ENCODE results near the gene MYO7A.

The MYO7A gene

DNA sequence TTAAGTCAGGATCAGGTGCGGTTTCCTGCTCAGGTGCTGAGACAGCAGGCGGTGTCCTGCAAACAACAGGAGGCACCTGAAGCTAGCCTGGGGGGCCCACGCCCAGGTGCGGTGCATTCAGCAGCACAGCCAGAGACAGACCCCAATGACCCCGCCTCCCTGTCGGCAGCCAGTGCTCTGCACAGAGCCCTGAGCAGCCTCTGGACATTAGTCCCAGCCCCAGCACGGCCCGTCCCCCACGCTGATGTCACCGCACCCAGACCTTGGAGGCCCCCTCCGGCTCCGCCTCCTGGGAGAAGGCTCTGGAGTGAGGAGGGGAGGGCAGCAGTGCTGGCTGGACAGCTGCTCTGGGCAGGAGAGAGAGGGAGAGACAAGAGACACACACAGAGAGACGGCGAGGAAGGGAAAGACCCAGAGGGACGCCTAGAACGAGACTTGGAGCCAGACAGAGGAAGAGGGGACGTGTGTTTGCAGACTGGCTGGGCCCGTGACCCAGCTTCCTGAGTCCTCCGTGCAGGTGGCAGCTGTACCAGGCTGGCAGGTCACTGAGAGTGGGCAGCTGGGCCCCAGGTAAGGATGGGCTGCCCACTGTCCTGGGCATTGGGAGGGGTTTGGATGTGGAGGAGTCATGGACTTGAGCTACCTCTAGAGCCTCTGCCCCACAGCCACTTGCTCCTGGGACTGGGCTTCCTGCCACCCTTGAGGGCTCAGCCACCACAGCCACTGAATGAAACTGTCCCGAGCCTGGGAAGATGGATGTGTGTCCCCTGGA, at the start of gene MYO7A:
MYO7A (plus strand) TSS at position 327 of the 772 bp plus-strand sequence. CDS start 2,389 bp downstream, outside the sequence.
- no peak for TF ChIP-seq ZNF274 (IDR thresholded peaks at IDR 0.05; ENCODE audit: low read depth, low read length)
- no peak within 1 kb of the TSS for H3K4me3 ChIP-seq (ENCODE audit: low read length)

DNA sequence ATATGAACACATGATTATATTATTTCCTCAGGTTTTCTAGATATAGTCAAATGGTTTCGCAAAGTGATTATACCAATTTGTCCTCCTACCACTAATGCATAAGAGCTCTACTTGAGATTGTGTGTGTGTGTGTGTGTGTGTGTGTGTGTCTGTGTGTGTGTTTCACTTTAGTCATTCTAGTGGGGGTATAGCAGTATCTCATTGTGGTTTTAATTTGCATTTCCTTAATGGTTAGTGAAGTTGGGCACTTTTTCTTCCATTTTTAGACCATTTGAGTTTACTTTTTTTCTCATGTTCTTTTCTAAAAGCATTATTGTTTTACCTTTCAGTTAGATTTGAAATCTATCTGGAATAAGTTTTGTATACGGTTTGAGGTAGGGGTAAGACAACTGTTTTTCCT, 48.4 kb upstream of the MYO7A start:
- no peak overlapping the region for H3K4me3 ChIP-seq (ENCODE audit: low read length)
- no peak for TF ChIP-seq ZNF274 (IDR thresholded peaks at IDR 0.05; ENCODE audit: low read depth, low read length)

DNA sequence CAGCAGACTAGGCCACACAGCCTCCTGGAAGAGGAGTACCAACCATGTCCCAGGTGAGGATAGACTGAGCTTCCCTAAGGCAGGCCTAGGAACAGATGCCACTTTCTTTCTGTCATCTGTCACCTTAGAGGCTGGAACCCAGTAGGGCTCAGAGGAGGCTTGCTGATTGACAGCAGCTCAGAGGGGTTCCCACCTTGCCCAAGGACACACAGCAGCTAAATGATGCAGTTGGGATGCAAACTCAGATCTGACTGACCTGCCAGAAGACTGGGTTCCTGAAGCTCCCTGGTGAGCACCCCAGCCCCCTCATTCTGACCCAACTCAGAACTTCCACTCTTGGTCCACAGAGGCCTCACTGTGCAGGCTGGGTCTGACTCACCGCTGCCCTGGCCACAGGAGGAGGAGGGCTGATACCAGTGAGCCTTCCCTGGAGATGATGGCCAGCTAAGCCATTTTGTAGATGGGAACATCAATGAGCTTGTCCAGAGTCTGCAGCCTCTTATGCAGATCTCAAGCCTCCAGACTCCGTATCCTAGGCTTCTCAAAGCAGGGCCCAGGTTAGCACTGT, 47.3 kb upstream of the MYO7A start:
- no peak for TF ChIP-seq ZNF274 (IDR thresholded peaks at IDR 0.05; ENCODE audit: low read depth, low read length)
- no peak overlapping the region for H3K4me3 ChIP-seq (ENCODE audit: low read length)

DNA sequence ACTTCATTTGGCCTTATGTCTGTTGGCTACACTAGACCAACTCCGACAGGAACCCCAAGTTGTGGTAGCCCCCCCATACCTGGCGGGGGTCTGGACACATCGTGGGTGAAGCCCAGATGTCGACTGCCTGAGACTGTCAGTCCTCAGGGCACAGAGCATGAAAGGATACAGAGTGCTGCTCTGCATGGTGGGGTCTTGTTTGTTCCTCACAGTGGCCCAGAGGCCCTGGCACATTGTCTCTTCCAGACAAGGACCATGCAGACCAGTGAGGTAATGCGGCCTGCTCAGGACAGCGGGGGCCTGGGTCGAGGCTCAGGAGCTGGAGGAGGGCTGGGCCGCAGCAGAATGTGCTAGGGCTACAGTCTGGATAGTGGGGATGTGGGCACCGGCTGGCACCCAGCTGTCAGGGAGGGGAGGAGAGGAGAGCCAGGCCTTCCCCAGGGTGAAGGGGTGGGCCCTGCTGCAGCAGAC, 46.6 kb upstream of the MYO7A start:
- TF ChIP-seq ZNF274 (IDR thresholded peaks at IDR 0.05; ENCODE audit: low read depth, low read length), result no peak
- no peak overlapping the region for H3K4me3 ChIP-seq (ENCODE audit: low read length)

DNA sequence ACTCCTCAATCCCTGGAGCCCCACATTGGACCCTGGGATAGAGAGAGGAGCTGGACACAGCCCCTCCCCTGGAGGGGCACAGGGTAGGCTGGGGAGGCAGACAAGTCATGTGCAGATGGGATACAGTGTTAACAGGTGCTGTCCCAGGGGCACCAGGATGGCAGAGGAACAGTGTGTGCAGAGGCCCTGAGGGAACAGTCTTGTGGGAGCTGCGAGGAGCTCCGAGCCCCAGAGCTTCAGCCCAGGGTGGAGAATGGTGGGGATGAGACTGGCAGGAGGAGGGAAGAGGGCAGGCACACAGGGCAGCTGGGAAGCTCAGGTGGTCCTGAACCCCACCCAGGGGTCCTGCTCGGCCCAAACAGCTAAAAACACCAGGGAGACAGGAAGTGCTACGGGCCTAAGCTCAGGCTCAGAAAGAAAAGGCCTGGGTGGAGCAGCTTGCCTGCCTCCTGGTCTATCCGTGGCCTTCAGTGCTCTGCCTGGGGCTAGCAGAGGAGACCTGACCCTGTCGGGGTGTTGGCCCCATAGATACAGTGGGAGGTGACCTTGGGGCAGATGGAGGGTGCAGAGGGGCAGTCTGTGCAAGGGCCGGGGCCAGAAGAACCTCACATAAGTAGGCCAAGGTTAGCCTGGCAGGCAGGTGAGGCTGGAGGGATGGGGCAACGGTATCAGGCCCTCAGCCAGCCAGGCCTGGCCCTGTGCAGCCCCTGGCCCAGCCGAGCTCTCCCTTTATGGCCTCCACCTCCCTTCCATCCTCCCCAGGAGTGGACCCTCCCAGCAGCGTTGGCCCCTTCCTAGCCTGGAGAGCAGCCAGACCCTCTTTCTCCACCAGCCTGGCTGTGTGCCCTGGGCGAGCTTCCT, 45.8 kb upstream of the MYO7A start:
- H3K4me3 ChIP-seq (ENCODE audit: low read length), result no peak overlapping the region
- TF ChIP-seq ZNF274 (IDR thresholded peaks at IDR 0.05; ENCODE audit: low read depth, low read length), result no peak

DNA sequence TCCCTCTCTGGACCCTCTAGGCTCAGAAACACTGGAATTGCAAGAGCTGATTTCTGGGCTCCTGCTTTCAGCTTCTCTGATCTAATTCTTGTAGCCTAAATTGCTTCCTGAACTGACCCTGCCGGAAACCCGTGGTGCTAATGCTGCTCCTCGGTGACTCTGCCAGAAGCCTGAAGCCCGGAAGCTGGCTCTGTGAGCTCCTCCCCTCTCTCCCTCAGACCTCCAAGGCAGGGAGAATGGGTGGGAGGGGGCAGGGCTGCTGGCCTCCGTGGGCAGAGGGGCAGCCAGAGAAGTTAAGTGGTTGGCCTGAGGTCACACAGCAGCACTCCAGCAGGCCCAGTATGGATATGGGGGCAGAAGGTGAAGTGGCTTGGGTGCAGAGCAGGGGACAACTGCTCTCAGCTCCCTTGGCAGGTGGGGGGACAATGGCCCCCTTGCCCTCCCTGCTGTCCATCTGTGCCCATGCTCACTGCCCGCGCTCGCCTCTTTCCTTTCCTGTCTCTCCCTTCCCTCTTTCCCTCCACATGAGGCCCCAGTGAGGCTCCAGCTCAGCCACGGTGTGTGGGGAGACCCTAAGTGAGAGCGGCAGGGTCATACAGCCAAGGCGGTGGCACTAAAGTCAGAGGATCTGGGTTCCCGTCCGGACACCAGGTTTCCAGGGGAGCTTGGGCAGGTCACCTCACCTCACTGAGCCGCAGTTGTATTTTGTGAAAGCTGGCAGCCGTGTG, 45.0 kb upstream of the MYO7A start:
- no peak overlapping the region for H3K4me3 ChIP-seq (ENCODE audit: low read length)
- TF ChIP-seq ZNF274 (IDR thresholded peaks at IDR 0.05; ENCODE audit: low read depth, low read length), result no peak

DNA sequence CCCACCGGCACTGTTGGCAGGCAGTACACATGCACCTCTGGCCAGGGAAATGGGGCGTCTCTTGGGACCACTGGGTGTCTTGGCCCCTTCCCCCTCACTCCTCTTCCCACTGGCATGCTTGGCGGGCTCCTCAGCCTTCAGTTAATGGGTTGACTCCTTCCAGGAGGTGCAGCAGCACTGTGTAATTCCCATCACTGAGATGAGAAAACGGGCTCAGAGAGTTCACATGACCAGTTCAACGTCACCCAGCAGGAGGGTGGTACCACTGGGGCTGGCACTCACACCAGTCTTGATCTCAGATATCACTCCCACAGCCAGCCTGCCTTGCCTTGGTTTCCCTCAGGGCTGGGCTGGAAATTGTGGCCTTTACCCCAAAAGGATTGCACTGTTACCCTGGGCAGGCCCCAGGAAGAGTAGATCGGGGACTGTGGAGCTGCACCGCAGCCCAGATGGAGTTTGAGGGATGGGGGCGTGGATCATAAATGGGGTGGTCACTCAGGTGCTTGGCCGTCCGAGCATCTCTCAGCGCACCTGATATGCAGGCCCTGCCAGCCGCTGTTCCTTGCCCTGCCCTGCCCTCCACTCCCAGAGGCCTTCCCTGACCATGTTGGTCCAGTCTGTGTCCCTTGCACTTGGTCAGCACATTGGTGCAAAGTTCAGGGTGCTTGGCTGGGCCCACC, 44.3 kb upstream of the MYO7A start:
- no peak overlapping the region for H3K4me3 ChIP-seq (ENCODE audit: low read length)
- no peak for TF ChIP-seq ZNF274 (IDR thresholded peaks at IDR 0.05; ENCODE audit: low read depth, low read length)

DNA sequence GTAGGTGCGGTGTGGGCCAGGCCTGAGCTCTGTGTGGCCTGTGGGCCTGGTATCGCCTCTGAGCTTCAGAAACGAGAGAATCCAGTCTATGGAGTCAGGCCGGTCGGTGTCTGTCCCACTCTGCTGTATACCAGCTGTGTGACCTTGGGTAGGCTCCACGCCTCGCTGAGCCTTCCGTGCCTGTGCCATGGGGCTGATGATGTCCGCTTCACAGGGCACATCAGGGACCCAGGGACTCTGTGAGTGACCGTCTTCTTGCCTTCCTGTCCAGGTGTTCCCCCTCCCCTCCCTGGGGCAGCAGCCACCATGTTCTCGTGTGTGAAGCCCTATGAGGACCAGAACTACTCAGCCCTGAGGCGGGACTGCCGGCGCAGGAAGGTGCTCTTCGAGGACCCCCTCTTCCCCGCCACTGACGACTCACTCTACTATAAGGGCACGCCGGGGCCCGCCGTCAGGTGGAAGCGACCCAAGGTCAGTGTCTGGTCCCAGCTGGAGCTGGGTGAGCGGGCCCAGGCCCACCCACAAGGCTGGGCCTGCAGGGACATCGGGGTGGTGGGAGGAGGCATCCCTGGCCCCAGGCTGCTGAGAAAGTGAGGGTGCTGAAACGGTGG, 43.4 kb upstream of the MYO7A start:
- no peak for TF ChIP-seq ZNF274 (IDR thresholded peaks at IDR 0.05; ENCODE audit: low read depth, low read length)
- no peak overlapping the region for H3K4me3 ChIP-seq (ENCODE audit: low read length)

DNA sequence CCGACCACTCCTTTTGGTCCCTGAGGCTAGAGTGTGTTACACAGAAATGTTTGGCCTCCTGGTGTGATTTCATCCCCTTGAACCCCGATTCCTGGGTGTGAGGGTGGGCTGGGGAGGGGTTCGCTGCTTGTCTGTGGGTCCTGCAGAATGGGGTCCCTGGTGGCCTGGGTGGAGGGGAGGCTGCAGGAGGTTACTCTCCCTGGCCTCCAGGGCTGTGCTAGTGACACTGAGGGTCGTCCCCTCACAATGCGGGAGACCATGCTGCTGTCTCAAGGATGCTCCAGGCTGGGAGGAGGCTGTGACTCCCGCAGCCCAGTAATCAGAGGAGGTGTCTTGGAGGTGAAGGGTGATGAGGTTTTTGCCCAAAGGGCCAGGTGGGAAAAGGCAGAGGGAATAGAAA, 42.4 kb upstream of the MYO7A start:
- no peak for TF ChIP-seq ZNF274 (IDR thresholded peaks at IDR 0.05; ENCODE audit: low read depth, low read length)
- no peak overlapping the region for H3K4me3 ChIP-seq (ENCODE audit: low read length)

DNA sequence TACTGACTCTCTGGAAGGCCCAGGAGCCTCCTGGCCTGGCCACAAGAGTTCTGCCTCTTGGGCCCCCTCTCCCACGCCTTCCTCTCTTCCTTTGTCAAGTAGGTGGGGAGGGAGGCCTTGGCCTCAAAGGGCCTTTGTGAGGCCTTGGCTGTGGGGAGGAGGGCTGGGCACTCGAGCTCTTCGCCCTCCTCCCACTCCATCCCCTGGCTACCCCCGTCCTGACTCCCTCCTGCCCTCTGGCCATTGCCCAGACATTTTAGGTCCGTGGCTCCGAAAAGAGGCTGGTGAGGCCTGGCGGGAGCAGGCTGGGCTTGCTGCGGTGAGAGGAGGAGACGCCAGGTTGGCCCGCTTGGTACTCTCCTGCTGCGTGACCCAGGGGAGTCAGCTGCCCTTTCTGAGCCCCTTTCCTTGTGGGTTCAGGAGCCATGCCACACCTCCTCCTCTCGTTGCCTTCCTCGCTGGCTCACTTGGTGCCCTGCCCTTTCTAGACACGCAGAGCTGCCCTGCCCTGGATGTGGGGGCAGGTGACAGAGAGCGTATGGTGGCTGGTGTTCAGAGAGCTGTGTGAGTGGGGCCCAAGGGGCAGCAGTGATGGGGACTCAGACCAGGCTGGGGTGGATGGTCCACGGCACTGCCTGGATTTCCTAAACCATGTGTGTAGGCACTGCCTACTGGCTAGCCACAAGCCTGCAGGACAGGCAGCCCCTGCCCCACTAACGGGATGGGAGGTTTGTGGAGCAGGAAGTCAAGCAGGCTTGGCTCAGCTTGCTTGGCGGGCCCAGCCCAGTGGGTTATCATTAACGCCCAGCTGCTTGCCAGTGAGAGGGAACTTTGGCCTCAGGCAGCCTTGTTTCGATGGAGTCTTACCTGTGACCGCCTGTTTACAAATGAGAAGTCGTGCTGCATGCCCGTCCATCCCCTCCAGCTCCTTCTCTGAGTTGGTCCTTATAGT, 41.2 kb upstream of the MYO7A start:
- no peak for TF ChIP-seq ZNF274 (IDR thresholded peaks at IDR 0.05; ENCODE audit: low read depth, low read length)

DNA sequence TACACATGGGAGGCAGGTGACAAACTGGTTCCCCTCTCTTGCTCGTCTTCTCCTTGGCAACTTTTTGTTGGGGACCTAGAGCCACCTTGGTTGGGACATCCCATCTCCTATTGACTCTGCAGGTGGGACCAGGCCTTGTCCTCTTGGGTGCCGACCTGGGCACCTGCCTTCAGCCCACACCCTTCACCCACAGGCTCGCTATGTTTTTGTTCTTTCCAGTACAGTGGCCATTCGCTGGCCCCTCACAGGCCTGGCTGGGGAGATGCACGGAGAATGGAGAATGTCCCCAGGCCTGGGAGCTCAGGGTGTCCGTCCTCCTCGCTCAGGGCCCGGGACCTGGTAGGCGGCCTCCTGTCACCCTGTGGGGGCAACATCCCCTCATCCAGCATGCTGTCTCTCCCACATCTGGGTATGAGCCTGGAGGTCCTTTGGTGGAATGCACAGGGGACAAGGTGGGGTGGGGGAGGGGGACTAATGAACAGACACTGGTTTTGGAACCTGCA, 40.3 kb upstream of the MYO7A start:
- no peak overlapping the region for H3K4me3 ChIP-seq (ENCODE audit: low read length)
- TF ChIP-seq ZNF274 (IDR thresholded peaks at IDR 0.05; ENCODE audit: low read depth, low read length), result no peak

More for the DNA sequence above, 41.2 kb upstream of the MYO7A start:
- H3K4me3 ChIP-seq (ENCODE audit: low read length), result no peak overlapping the region

Measured in GM08714 (cell line).